Measurements from ENCODE around the gene OGFOD2.
"Not testable (repeated sequence)": the region's sequence is repeated elsewhere in the genome, so short reads cannot be mapped to it uniquely, and the experiment has no call there.

Gene OGFOD2

GRCh38 chr12:122934722-122935121 lies 40.3 kb upstream of the OGFOD2 start:
- H3K4me3 ChIP-seq (ENCODE audit: low read depth, low read length): no peak overlapping the region
- TF ChIP-seq CTCF (IDR thresholded peaks at IDR 0.05; ENCODE audit: low read depth, low read length): no peak

GRCh38 chr12:122935318-122935717 lies 39.7 kb upstream of the OGFOD2 start:
- H3K4me3 ChIP-seq (ENCODE audit: low read depth, low read length): no peak overlapping the region
- TF ChIP-seq CTCF (IDR thresholded peaks at IDR 0.05; ENCODE audit: low read depth, low read length): no peak

GRCh38 chr12:122937622-122938091 lies 37.4 kb upstream of the OGFOD2 start:
- no peak overlapping the region for H3K4me3 ChIP-seq (ENCODE audit: low read depth, low read length)
- no peak for TF ChIP-seq CTCF (IDR thresholded peaks at IDR 0.05; ENCODE audit: low read depth, low read length)

- no peak overlapping the region for H3K4me3 ChIP-seq (ENCODE audit: low read depth, low read length)
- no peak for TF ChIP-seq CTCF (IDR thresholded peaks at IDR 0.05; ENCODE audit: low read depth, low read length)
These were observed 35.9 kb upstream of the OGFOD2 start for GRCh38 chr12:122939125-122939524.

GRCh38 chr12:122941351-122941750 lies 33.7 kb upstream of the OGFOD2 start:
- H3K4me3 ChIP-seq (ENCODE audit: low read depth, low read length): not testable (repeated sequence)

GRCh38 chr12:122942637-122943036 lies 32.4 kb upstream of the OGFOD2 start:
- no peak for TF ChIP-seq CTCF (IDR thresholded peaks at IDR 0.05; ENCODE audit: low read depth, low read length)
- no peak overlapping the region for H3K4me3 ChIP-seq (ENCODE audit: low read depth, low read length)

GRCh38 chr12:122943196-122943595 lies 31.8 kb upstream of the OGFOD2 start:
- H3K4me3 ChIP-seq (ENCODE audit: low read depth, low read length): no peak overlapping the region
- no peak for TF ChIP-seq CTCF (IDR thresholded peaks at IDR 0.05; ENCODE audit: low read depth, low read length)
